Fibroblast of skin of left quadriceps (primary cell): ENCODE measurements around the gene LAMA3.

Experiments used
- DNase-seq, 2 experiments: peaks; one replicate each; pipeline ENCODE4 v3.0.0-alpha.2; 2013; ENCODE audit warnings: low read depth in 2 of 2

Gene LAMA3, protein sequence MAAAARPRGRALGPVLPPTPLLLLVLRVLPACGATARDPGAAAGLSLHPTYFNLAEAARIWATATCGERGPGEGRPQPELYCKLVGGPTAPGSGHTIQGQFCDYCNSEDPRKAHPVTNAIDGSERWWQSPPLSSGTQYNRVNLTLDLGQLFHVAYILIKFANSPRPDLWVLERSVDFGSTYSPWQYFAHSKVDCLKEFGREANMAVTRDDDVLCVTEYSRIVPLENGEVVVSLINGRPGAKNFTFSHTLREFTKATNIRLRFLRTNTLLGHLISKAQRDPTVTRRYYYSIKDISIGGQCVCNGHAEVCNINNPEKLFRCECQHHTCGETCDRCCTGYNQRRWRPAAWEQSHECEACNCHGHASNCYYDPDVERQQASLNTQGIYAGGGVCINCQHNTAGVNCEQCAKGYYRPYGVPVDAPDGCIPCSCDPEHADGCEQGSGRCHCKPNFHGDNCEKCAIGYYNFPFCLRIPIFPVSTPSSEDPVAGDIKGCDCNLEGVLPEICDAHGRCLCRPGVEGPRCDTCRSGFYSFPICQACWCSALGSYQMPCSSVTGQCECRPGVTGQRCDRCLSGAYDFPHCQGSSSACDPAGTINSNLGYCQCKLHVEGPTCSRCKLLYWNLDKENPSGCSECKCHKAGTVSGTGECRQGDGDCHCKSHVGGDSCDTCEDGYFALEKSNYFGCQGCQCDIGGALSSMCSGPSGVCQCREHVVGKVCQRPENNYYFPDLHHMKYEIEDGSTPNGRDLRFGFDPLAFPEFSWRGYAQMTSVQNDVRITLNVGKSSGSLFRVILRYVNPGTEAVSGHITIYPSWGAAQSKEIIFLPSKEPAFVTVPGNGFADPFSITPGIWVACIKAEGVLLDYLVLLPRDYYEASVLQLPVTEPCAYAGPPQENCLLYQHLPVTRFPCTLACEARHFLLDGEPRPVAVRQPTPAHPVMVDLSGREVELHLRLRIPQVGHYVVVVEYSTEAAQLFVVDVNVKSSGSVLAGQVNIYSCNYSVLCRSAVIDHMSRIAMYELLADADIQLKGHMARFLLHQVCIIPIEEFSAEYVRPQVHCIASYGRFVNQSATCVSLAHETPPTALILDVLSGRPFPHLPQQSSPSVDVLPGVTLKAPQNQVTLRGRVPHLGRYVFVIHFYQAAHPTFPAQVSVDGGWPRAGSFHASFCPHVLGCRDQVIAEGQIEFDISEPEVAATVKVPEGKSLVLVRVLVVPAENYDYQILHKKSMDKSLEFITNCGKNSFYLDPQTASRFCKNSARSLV (N-terminal part only)

DNA sequence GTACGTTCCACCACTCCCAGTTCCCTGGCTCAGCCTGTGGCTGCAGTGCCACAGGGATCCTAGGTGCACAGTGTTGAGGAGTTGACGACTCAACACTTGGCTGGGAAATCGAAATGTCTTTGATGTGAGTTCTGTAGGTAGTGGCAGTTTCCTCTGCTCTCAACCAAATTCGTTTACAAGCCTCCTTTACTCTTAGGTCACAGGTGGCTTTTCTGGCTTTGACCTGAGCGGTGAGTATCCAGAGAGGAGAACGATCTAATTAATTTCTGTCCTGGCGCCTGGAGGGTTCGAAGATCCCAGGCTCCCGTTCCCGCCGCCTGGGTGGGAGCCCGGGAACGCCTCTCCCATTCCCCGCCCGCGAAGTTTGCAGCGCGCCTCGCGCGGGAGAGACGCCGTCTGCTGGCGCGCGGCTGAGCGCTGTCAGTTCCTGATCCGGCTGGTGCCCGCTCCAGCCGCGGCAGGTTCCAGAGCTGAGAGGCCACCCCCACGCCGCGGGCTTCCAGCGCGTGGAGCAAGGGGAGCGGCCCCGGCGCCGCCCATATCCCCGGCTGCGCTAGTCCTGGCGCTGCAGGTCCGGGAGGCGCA, at the start of gene LAMA3:
Gene LAMA3, plus strand, starts transcription at position 423 of the 585 bp plus-strand sequence. CDS start 231 bp downstream, outside the sequence.
- DNase-seq = no peak

DNA sequence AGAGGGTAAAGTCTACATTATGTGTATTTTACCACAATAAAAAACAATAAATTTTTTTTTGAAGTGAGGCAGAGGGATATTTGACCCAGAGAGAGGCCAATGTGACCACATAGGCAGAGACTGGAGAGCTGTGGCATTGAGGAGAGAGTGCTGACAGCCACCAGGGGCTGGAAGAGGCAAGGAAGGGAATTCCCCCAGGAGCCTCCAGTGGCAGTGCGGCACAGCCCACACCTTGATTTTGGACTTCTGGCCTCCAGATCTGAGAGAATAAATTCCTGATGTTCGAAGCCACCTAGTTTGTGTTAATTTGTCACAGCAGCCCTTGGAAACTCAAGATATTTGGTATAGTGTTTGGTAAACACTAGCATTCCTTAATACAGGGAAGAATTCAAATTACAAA, 49.2 kb upstream of the LAMA3 start:
- no peak for DNase-seq

DNA sequence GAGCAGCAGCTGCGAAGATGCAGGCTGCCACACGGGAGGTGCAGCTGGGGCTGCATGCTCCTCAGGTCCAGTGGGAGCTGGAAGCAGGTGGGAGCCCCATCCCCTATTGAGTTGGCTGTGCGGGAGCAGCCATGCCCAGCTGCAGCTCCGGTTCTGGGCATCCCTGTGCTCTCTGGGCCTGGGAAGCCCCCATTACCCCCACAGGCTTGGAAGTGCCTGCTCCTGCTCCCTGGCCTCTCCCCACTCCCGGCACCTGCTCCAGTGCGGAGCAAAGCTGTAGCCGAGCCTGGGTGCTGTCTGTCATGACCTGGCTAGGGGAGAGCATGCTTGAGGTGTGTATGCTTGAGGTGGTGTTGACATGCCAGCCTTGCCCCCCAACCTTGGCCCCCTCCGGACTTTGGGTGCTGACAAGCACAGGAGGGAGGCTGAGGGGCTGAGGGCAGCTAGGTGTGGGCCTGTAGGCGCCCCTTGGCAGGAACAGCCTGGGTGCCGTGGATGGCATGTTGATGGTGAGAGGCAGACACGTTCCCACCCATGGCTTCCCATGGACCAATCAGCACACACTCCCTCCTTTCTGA, 48.0 kb upstream of the LAMA3 start:
- DNase-seq = no peak

DNA sequence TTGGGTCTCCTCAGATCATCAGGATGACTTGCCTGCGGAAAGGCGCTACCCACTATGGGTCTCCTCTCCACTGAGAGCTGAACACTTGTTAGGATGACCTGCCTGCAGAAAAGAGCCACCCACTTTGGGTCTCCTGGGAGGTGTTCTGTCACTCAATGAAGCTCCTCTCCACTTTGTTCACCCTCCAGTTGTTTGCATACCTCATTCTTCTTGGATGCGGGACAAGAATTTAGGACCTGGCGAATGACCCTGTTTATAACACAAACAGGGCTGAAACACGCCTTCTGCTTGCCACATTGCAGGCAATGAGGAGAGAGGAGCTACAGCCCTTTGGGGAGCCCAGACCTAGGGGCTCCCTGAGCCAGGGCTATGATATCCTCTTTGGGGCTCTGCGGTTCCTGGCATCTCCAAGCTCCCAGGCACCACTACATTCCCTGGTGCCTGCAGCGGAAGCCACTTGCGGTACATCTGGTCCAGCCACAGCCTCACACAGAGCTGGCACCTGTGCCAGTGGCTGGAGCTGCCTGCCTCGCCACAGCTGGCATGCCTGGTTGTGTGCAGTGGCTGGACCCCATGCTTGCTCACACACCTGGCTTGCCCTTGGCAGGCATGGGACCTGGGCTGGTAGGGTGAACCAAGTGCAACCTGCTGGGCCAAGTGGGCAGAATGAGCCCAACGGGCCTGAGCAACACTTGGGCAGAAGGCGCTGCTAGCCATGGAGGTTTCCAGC, 47.2 kb upstream of the LAMA3 start:
- DNase-seq = no peak

DNA sequence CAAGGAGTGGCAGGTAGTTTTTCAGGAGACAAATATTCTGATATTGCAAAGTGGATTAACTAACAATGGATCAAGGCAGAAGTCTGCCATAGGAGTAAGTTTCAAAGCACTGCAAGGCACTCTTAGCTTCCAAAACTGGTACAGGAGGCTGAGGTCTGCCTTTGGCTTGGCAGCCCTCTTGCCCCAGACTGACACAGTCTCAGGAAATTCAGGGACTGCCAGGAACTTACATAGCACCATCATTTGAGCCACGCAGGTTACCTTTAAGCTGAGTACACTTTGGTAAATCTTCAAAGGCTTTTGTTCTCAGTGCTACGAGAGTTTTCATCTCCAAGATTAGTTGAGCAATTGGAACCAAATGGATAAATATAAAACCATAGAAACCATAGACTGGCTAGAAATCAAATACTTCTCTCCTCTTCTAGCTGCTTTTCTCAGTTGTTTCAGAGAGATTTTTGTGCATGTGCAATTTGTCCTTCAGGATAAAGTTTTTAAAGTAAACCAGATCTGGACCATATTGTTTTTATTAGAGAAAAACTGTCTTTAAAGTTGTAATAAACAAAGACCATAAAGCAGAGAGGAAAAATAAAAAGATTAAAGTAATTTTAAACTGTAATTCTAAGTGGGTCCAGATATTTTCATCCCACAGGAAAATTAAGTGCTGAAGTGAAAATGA, 45.3 kb upstream of the LAMA3 start:
- no peak for DNase-seq

DNA sequence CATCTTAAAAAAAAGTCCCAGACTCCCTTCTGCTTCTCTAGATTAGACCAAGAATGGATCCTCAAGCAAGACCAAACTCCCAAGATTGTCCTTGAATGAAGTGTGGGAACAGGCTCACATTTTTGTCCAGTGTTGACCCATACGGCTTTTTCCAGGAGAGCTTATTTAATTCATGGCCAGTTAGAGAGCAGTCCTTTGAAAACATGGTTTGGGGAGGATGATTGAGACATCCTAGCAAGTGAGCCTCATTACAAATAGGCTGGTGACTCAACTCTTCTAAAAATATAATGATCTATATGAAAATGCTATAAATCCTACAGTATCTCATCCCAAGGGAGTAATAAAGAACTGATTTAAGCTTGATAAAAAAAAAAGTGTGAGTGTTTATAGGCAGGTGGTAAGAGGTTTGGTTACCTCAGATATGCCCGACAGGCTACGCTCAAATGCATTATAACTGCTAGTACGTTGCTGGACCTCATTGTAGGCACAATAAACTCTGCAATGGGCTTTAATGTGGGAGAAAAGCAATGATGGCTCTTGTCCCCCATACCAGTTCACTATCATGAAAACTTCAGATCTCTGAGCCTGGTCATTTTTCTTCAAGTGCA, 43.6 kb upstream of the LAMA3 start:
- DNase-seq = no peak

DNA sequence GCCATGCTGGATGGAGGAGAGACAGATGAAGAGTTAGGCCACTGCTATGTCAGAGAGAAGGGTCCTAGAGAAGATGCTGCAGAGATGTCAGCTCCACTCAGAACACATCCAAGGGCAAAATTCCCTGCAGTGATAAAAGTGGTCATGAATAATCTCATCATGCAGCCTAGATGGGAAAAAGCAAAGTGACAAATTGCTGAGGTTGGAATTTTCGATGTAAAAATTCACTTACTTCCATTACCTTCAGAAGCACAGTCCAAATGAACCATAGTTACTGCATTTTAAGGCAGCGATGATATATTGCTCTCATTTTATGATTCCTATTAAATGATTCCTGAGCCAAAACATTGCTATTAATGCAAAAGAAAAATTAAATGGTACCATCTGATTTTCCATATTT, 43.0 kb upstream of the LAMA3 start:
- DNase-seq = no peak

DNA sequence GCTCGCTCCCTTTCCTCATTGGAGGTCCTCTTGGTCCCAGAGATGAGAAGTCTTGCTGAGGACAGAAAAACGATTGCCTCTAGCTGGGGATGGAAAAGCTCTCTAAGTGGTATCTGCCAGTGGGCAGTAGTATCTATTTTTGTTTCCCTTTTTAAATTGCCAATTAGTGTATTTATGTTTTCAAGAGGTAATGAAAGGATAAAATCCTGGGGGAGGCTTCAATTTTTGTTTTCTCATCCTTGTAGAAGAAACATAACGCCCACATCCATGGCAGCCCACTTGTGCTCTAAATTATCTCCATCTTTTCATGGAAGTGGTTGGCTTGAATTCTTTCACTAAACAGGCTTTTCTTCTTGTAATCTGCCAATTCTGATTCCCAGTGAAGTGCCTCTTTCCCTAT, 40.8 kb upstream of the LAMA3 start:
- DNase-seq = no peak

DNA sequence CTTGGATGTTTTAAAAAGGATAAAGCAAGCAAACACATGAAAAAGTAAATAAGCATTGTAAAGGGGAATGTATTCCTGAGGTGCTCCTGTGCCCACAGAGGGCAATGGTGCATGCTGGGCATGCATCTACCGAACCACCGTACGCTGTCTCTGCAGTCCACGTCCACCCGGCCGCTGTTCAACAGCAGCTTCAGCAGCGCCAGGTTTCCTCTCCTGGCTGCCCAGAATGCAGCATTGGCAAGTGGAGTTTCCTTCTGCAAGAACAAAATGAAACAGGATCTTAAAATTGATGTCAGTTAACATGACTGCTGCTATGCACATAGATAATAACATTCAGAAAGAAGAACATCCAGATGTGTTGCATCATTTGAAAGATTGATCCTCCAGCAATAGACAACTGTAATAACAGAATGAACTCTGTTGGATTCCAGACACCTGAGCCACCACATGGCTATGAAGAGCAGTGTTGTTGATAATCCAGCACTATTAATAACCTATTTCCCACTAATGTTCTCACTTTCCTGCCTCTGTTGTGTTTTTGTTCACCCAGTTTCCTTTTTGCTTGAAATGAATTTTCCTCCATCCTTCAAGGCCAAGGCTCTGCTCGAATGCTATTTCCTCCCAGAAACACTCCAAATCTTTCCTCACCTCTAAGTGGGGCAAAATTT, 40.2 kb upstream of the LAMA3 start:
- DNase-seq = no peak

DNA sequence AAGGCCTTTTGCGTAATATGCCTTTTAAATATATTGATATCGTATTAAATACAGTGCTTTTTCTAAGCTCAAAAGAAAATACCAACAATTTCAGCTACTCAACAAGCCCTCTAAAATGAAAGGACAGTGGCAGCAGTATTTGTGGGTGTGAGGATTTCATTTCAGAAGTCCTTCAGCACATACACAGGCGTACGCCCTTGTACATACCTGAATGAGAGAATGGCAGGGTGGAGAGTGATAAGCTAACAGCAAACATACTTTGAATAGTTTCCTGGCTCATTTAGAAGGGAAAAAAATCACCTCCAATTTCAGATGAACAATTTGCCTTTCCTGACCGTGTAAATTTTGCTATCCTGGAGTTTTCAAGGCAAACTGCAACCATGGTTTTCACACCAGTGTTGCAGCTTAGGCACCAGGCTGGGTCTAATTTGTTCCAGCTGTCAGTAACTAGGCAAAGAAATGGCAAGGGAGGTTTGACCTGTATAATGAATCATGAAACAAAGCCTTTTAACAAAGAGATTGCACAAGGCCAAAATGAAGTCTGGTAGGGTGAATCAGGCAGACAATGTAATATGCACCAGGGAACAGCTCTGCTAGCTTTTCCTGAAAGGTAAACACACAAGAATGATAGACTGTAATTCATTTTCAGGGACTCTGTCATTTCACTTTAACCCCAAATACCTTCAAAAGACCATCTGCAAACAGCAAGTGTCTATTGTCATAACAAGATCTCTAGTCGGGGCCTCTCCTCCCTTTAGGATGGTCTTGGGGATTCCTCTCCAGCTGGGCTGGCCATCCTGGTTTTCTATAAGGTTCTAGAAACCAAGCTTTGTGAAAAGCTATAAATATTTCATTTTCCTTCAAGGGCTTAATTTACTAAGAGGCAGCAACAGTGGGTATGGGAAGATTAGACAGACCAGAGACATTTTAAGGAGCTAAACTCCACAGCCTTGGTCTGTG, 38.0 kb upstream of the LAMA3 start:
- DNase-seq = peak; percentile 84

DNA sequence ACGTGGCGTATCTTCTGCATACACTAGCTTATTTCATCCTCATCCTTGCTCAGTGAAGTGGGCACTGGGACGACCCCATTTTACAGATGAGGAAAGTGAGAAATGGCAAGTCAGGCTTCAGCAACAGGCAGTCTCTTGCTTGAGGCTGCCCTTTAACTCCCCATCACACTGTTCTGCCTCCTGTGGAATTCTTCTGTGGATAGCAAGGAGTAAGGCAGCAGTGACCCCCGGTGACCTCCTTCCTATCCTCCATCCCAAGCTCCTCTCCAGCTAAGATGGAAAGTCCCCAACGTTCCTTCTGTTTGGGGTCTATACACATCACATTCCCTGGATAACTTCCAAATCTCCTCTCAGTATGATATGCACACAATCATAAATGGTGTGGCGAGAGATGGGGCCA, 37.0 kb upstream of the LAMA3 start:
- DNase-seq = no peak

DNA sequence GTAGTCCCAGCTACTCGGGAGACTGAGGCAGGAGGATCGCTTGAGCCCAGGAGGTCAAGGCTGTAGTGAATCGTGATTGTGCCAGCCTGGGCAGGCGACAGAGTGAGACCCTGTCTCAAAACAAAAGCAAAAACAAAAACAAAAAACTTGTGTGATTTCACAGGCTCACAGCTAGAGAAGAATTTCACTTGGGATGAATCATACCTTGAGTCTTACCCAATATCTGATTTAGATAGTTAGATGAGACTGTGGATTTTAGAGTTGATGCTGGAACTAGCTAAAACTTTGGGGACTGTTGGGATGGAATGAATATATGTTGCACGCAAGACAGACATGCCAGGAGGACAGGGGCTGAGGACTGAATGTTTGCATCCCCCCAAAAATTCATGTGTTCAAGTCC, 31.0 kb upstream of the LAMA3 start:
- DNase-seq = no peak

DNA sequence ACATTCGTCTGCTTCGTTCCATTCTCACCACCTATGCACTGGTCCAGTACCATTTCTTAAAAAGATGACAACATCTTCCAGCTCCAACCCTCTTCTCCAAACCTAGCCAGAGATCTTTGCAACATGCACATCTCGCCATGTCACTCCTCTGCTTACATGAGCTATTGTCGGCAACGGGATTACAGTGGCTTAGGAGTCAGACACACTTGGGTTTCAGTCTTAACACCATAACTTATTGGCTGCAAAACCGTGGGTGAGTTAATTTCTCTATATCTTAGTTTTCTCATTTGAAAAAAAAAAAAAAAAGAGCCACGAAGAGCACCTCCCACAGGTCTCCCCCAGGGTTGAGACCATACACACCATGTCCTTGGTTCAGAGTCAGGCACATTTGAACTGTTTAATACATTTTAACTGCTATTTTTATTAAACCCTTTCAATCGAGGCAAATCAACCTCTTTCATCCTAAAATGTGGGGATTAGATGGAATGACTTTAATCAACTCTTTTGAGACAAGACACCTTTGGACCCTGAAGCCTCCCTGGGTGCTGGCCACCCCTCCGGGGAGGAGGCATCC, 27.4 kb upstream of the LAMA3 start:
- DNase-seq = no peak

DNA sequence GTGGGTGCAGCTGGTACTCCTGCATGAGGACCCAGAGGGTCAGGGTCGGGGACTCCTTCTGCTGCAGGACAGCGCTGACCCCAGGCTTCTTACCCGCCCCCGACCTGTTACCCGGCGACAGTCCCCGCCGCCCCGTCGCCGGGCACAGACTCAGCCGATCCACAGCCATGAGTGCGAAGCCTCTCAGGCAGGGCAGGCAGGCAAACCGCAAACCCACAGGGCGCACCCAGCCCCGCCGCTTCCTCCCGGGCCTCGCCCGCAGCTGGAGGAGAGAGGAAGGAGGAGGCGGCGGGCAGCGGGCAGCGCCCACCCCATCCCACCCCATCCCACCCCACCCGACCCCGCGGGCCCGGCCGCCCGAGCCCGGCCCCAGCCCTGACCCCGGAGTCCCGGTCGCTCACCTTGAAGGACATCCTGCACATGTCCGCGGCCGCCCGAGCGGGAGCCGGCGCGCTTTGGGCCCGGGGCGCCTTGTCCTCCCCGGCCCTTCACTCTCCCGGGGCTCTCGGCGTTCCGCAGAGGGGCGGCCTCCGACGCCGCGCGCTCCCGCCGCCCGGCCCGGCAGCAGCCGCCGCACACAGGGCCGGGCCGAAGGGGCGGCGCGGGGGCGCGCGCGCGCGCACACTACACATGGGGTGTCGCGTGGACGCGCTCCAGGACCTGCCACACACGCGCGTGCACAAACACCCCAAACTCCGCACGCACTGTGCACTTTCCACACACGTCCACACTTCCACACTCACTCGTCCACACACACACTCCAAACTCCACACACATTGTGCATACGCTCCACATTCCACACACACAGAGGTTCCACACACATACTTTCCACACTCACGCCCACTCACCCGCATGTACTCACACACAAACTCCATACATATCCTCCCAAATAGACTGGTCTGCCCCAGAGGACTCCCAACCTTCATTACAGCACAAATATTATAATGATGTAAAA, 26.7 kb upstream of the LAMA3 start, which contains the start of gene ANKRD29:
Gene ANKRD29, minus strand, starts transcription at position 603 of the 955 bp plus-strand sequence. Its CDS starts 181 bp downstream, at position 422.
- no peak for DNase-seq

DNA sequence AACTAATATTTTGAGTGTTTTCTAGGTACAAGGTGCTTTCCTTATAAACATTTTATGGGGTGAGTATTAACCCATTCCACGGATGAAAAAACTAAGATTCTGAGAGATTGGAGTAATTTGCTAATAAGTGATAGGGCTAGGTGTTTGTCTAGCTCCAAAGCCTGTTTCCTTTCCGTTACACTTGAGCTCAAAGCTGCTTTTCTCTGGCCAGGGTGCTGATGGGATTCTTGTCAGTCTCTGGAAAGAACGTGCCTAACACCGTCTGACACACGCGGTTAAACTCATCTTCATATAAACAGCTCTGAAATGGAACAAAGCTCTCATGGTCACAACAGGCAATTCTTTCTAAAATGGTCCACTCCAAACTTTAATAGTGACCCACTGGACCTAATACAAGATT, 24.6 kb upstream of the LAMA3 start:
- no peak for DNase-seq

DNA sequence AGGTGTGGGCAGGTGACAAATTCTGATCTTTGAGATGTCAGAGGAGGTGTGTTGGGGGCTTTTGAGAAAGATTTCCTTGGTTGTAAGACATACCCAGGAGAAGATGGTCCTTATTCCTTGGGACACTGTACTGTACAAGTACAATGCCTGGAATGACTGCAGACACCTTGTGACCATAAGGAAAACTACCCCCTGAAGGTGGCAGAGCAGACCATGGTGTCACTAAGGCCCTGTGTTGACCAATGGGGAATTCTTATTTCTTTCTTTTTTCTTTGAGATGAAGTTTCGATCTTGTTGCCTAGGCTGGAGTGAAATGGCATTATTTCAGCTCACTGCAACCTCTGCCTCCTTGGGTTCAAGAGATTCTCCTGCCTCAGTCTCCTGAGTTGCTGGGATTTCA, 22.1 kb upstream of the LAMA3 start:
- no peak for DNase-seq
